GM18502 (cell line): ENCODE results near the gene PTBP3.
"Not testable (repeated sequence)": the region's sequence is repeated elsewhere in the genome, so short reads cannot be mapped to it uniquely, and the experiment has no call there.

ENCODE experiments used
- ATAC-seq: cut with Tn5 transposase; IDR thresholded peaks from one replicate; pipeline ENCODE4 v1.9.1; 2021; ENCODE audit warnings: mild to moderate bottlenecking; ENCODE audit not compliant: unreplicated experiment, poor library complexity

Gene PTBP3

GRCh38 chr9:112332977-112333638 lies at the start of gene PTBP3:
Gene PTBP3, minus strand, starts transcription at chr9:112333619. Its CDS starts 35,754 bp downstream, at chr9:112297865.
- peak; percentile 59 for ATAC-seq

GRCh38 chr9:112382501-112383364 lies 49.3 kb upstream of the PTBP3 start:
- no peak for ATAC-seq

GRCh38 chr9:112382066-112382465 lies 48.6 kb upstream of the PTBP3 start:
- ATAC-seq = no peak

GRCh38 chr9:112380825-112381221 lies 47.4 kb upstream of the PTBP3 start:
- no peak for ATAC-seq

- peak; percentile 36 for ATAC-seq
Observed at GRCh38 chr9:112380102-112380824, 46.8 kb upstream of the PTBP3 start, which contains the start of gene HSDL2. Gene HSDL2, plus strand, starts transcription at chr9:112380108. Its CDS starts 56 bp downstream, at chr9:112380164.

GRCh38 chr9:112379177-112380101 lies 46.0 kb upstream of the PTBP3 start:
- ATAC-seq = peak; percentile 80

- ATAC-seq = peak; percentile 17
Observed at GRCh38 chr9:112378328-112379176, 45.1 kb upstream of the PTBP3 start.

- ATAC-seq = no peak
Observed at GRCh38 chr9:112377684-112378327, 44.4 kb upstream of the PTBP3 start.

- no peak for ATAC-seq
Observed at GRCh38 chr9:112377087-112377486, 43.7 kb upstream of the PTBP3 start.

GRCh38 chr9:112375361-112375760 lies 41.9 kb upstream of the PTBP3 start:
- ATAC-seq = no peak

- ATAC-seq = not testable (repeated sequence)
Observed at GRCh38 chr9:112374232-112374631, 40.8 kb upstream of the PTBP3 start.

- not testable (repeated sequence) for ATAC-seq
Observed at GRCh38 chr9:112373666-112374065, 40.2 kb upstream of the PTBP3 start.

GRCh38 chr9:112371060-112371459 lies 37.6 kb upstream of the PTBP3 start:
- no peak for ATAC-seq

- ATAC-seq = no peak
Observed at GRCh38 chr9:112369817-112370216, 36.4 kb upstream of the PTBP3 start.

GRCh38 chr9:112367465-112367864 lies 34.0 kb upstream of the PTBP3 start:
- ATAC-seq = no peak

GRCh38 chr9:112366591-112366990 lies 33.2 kb upstream of the PTBP3 start:
- no peak for ATAC-seq

GRCh38 chr9:112365257-112365656 lies 31.8 kb upstream of the PTBP3 start:
- ATAC-seq = not testable (repeated sequence)

GRCh38 chr9:112364761-112365160 lies 31.3 kb upstream of the PTBP3 start:
- ATAC-seq = no peak
